ENCODE results near the gene SNX27.

- no peak for TF ChIP-seq CTCF (IDR thresholded peaks at IDR 0.05)
- no peak for TF ChIP-seq POLR2A (IDR thresholded peaks at IDR 0.05)
- TF ChIP-seq POLR2AphosphoS5 (IDR thresholded peaks at IDR 0.05), result no peak
Observed at GRCh38 chr1:151723726-151724370, 112.0 kb downstream of the SNX27 start.
